Measurements from ENCODE around the gene BCL2L14.

BCL2L14 gene

GRCh38 chr12:12039897-12040296, 30.8 kb upstream of the BCL2L14 start:
- TF ChIP-seq YY1 (IDR thresholded peaks at IDR 0.05; ENCODE audit: low read depth) (no peak), TEAD4 (IDR thresholded peaks at IDR 0.05) (no peak), EGR1 (IDR thresholded peaks at IDR 0.05) (no peak), EP300 (IDR thresholded peaks at IDR 0.05; ENCODE audit: borderline replicate concordance) (no peak), RAD21 (IDR thresholded peaks at IDR 0.05; ENCODE audit: low read depth) (no peak), ZBTB7A (IDR thresholded peaks at IDR 0.05; ENCODE audit: low read depth) (no peak), CREB1 (IDR thresholded peaks at IDR 0.05; ENCODE audit: low read depth) (no peak), TCF12 (IDR thresholded peaks at IDR 0.05; ENCODE audit: low read depth) (no peak), FOXM1 (IDR thresholded peaks at IDR 0.05; ENCODE audit: borderline replicate concordance, low read depth) (no peak), REST (IDR thresholded peaks at IDR 0.05; ENCODE audit: low read depth) (no peak), NFIC (IDR thresholded peaks at IDR 0.05) (no peak), USF1 (IDR thresholded peaks at IDR 0.05) (no peak), MAX (IDR thresholded peaks at IDR 0.05) (no peak), TAF1 (IDR thresholded peaks at IDR 0.05; ENCODE audit: low read depth) (no peak), CEBPB (IDR thresholded peaks at IDR 0.05) (no peak)

GRCh38 chr12:12046401-12046800, 24.3 kb upstream of the BCL2L14 start:
- TF ChIP-seq REST (IDR thresholded peaks at IDR 0.05; ENCODE audit: low read depth) (no peak), TCF12 (IDR thresholded peaks at IDR 0.05; ENCODE audit: low read depth) (no peak), YY1 (IDR thresholded peaks at IDR 0.05; ENCODE audit: low read depth) (no peak), RAD21 (IDR thresholded peaks at IDR 0.05; ENCODE audit: low read depth) (no peak)

GRCh38 chr12:12047682-12048081, 23.1 kb upstream of the BCL2L14 start:
- TF ChIP-seq NFIC (IDR thresholded peaks at IDR 0.05): no peak
- no peak for TF ChIP-seq FOXM1 (IDR thresholded peaks at IDR 0.05; ENCODE audit: borderline replicate concordance, low read depth)
- TF ChIP-seq YY1 (IDR thresholded peaks at IDR 0.05; ENCODE audit: low read depth): no peak
- TF ChIP-seq REST (IDR thresholded peaks at IDR 0.05; ENCODE audit: low read depth): no peak
- no peak for TF ChIP-seq TCF12 (IDR thresholded peaks at IDR 0.05; ENCODE audit: low read depth)
- TF ChIP-seq CREB1 (IDR thresholded peaks at IDR 0.05; ENCODE audit: low read depth): no peak
- no peak for TF ChIP-seq CEBPB (IDR thresholded peaks at IDR 0.05)

- no peak for TF ChIP-seq USF1 (IDR thresholded peaks at IDR 0.05)
- TF ChIP-seq EGR1 (IDR thresholded peaks at IDR 0.05): no peak
Observed at GRCh38 chr12:12048266-12048665, 22.5 kb upstream of the BCL2L14 start.

GRCh38 chr12:12048714-12049113, 22.0 kb upstream of the BCL2L14 start:
- TF ChIP-seq CEBPB (IDR thresholded peaks at IDR 0.05): no peak
- TF ChIP-seq YY1 (IDR thresholded peaks at IDR 0.05; ENCODE audit: low read depth): no peak
- no peak for TF ChIP-seq TCF12 (IDR thresholded peaks at IDR 0.05; ENCODE audit: low read depth)
- TF ChIP-seq TEAD4 (IDR thresholded peaks at IDR 0.05): no peak
- no peak for TF ChIP-seq CREB1 (IDR thresholded peaks at IDR 0.05; ENCODE audit: low read depth)

GRCh38 chr12:12051668-12052067, 19.1 kb upstream of the BCL2L14 start:
- TF ChIP-seq FOXM1 (IDR thresholded peaks at IDR 0.05; ENCODE audit: borderline replicate concordance, low read depth): no peak
- TF ChIP-seq USF1 (IDR thresholded peaks at IDR 0.05): no peak
- TF ChIP-seq ZBTB7A (IDR thresholded peaks at IDR 0.05; ENCODE audit: low read depth): no peak
- TF ChIP-seq MAX (IDR thresholded peaks at IDR 0.05): no peak
- no peak for TF ChIP-seq TEAD4 (IDR thresholded peaks at IDR 0.05)
- TF ChIP-seq EGR1 (IDR thresholded peaks at IDR 0.05): no peak
- TF ChIP-seq RAD21 (IDR thresholded peaks at IDR 0.05; ENCODE audit: low read depth): no peak
- no peak for TF ChIP-seq TCF12 (IDR thresholded peaks at IDR 0.05; ENCODE audit: low read depth)
- TF ChIP-seq TAF1 (IDR thresholded peaks at IDR 0.05; ENCODE audit: low read depth): no peak
- no peak for TF ChIP-seq REST (IDR thresholded peaks at IDR 0.05; ENCODE audit: low read depth)
- TF ChIP-seq YY1 (IDR thresholded peaks at IDR 0.05; ENCODE audit: low read depth): no peak
- TF ChIP-seq NFIC (IDR thresholded peaks at IDR 0.05): no peak
- TF ChIP-seq CEBPB (IDR thresholded peaks at IDR 0.05): no peak
- TF ChIP-seq EP300 (IDR thresholded peaks at IDR 0.05; ENCODE audit: borderline replicate concordance): no peak
- TF ChIP-seq CREB1 (IDR thresholded peaks at IDR 0.05; ENCODE audit: low read depth): no peak

Data from Ishikawa (cell line).